Measurements from ENCODE around the gene SYTL3. TPM values are rescaled to one million over a fixed set of nuclear protein-coding genes. Genes with fewer than 3 reads are reported as not detected.

Gene SYTL3
- total and polyA plus RNA-seq, 10 of the 15 experiments (the other 5 are each of a cell fraction or from before 2014, with no cell fraction given) = 3.3 to 12.1 (median 6.9) TPM

DNA sequence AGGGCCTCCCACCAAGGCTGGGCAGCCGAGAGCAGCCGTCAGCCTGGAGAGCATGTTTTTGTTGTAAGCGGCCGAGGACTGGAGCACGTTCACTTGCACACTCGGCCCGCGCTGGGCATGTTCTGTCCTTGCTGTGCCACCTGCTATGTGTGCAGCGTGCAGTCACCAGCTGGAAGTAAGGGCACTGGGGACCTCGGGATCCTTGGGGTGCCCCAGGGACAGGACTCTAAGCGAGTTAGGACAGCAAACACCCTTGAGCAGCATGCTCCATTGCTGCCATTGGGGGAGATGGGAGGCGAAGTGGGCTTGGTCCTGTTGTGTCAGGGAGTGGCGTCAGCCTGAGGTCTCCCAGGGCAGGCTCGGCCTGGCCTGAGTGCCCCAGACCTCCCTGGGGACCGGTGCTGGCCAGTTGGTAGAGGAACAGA is 24.0 kb upstream of the SYTL3 start:
- ATAC-seq = no peak
- H3K79me2 ChIP-seq (ENCODE audit: control insufficient read depth, insufficient read depth, low read length) = no peaks in the 10 kb centered on the region
- peaks cover 9 to 29% of the 10 kb centered on the region in 2 experiments for H3K36me3 ChIP-seq (ENCODE audit: control insufficient read depth in 2 of 2, insufficient read depth in 2 of 2, low read length in 1 of 2)
- H3K9me3 ChIP-seq (replicated peaks; ENCODE audit: control insufficient read depth, insufficient read depth, low read length) = no peaks in the 10 kb centered on the region
- in situ Hi-C loops (cut with MboI) (no loop called here), intact Hi-C loops (cut with micrococcal nuclease; ENCODE audit: unreplicated experiment) (no loop called here)
- ChIA-PET POLR2A (no interaction called here), CTCF (interaction anchor here (1.2 kb wide), 1 partner anchor 24 kb away, joined by 4 read pairs; the partner anchor contains the start of gene SYTL3), SMC1A (ENCODE audit: uncharacterized antibody, unreplicated experiment) (no interaction called here), RAD21 (ENCODE audit: unreplicated experiment) (no interaction called here)
- FAIRE-seq = no peak
- no peak overlapping the region for H3K4me3 ChIP-seq
- no TSS peak for BruUV-seq (replicated peaks)
- no peaks in the 10 kb centered on the region for H4K20me1 ChIP-seq (ENCODE audit: control insufficient read depth, insufficient read depth)
- no peak overlapping the region for H2AFZ ChIP-seq (ENCODE audit: control insufficient read depth, low read depth, low read length)
- no peak overlapping the region for H3K27ac ChIP-seq (ENCODE audit: control insufficient read depth, insufficient read depth)
- no peak for TF ChIP-seq SREBF2 (IDR thresholded peaks at IDR 0.05; ENCODE audit: low read length)
- TF ChIP-seq, protein P1, sequence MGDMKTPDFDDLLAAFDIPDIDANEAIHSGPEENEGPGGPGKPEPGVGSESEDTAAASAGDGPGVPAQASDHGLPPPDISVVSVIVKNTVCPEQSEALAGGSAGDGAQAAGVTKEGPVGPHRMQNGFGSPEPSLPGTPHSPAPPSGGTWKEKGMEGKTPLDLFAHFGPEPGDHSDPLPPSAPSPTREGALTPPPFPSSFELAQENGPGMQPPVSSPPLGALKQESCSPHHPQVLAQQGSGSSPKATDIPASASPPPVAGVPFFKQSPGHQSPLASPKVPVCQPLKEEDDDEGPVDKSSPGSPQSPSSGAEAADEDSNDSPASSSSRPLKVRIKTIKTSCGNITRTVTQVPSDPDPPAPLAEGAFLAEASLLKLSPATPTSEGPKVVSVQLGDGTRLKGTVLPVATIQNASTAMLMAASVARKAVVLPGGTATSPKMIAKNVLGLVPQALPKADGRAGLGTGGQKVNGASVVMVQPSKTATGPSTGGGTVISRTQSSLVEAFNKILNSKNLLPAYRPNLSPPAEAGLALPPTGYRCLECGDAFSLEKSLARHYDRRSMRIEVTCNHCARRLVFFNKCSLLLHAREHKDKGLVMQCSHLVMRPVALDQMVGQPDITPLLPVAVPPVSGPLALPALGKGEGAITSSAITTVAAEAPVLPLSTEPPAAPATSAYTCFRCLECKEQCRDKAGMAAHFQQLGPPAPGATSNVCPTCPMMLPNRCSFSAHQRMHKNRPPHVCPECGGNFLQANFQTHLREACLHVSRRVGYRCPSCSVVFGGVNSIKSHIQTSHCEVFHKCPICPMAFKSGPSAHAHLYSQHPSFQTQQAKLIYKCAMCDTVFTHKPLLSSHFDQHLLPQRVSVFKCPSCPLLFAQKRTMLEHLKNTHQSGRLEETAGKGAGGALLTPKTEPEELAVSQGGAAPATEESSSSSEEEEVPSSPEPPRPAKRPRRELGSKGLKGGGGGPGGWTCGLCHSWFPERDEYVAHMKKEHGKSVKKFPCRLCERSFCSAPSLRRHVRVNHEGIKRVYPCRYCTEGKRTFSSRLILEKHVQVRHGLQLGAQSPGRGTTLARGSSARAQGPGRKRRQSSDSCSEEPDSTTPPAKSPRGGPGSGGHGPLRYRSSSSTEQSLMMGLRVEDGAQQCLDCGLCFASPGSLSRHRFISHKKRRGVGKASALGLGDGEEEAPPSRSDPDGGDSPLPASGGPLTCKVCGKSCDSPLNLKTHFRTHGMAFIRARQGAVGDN (IDR thresholded peaks at IDR 0.05) = no peak
- TF ChIP-seq, protein P2, sequence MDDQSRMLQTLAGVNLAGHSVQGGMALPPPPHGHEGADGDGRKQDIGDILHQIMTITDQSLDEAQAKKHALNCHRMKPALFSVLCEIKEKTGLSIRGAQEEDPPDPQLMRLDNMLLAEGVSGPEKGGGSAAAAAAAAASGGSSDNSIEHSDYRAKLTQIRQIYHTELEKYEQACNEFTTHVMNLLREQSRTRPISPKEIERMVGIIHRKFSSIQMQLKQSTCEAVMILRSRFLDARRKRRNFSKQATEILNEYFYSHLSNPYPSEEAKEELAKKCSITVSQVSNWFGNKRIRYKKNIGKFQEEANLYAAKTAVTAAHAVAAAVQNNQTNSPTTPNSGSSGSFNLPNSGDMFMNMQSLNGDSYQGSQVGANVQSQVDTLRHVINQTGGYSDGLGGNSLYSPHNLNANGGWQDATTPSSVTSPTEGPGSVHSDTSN (IDR thresholded peaks at IDR 0.05; ENCODE audit: insufficient replicate concordance, low read depth, low read length) = no peak
- no peak for TF ChIP-seq FOXK2 (IDR thresholded peaks at IDR 0.05)
- TF ChIP-seq LARP7 (IDR thresholded peaks at IDR 0.05) = no peak
- H3K9ac ChIP-seq (ENCODE audit: control insufficient read depth, insufficient read depth, low read length) = no peak overlapping the region
- H3K4me1 ChIP-seq (ENCODE audit: control insufficient read depth, insufficient read depth, low read length) = no peaks in the 10 kb centered on the region; the same call in 1 of the 2 replicates
- H3K27me3 ChIP-seq (replicated peaks in 1 of 2; ENCODE audit: control insufficient read depth in 2 of 2, insufficient read depth in 2 of 2, low read length in 1 of 2) = no peaks in the 10 kb centered on the region
- H3K4me2 ChIP-seq (ENCODE audit: control insufficient read depth, insufficient read depth) = no peak overlapping the region
- WGBS (ENCODE audit: insufficient coverage, insufficient replicate concordance, low lambda C conversion rate, missing lambda C conversion rate) = over 99% methylated on average over 15 of the region's 15 CpGs
- no peak for DNase-seq (ENCODE audit: low read depth, low spot score)

All from GM12878 (cell line).